Sigmoid colon (tissue), 7 donors: ENCODE data around the gene EBP. TPM values are rescaled to one million over a fixed set of nuclear protein-coding genes. Genes with fewer than 3 reads are reported as not detected.

Source experiments
- DNase-seq: peaks from one replicate; pipeline ENCODE4 v3.0.0-alpha.2; 2019
- H3K27ac ChIP-seq, 4 donors: fragments of 200-600 bp; sonication (generic); one replicate each; pipeline ENCODE4 v1.5.1; 2016 to 2019; ENCODE audit warnings: mild to moderate bottlenecking in 1 of 4
- H3K27me3 ChIP-seq, 3 donors: fragments of 200-600 bp; sonication (generic); one replicate each; pipeline ENCODE4 v1.5.1; 2019; ENCODE audit warnings: mild to moderate bottlenecking in 1 of 3
- H3K36me3 ChIP-seq, 4 donors: fragments of 200-600 bp; sonication (generic); one replicate each; pipeline ENCODE4 v1.5.1; 2016 to 2019
- H3K4me1 ChIP-seq, 4 donors: fragments of 200-600 bp; sonication (generic); one replicate each; pipeline ENCODE4 v1.5.1; 2017 to 2019
- H3K4me3 ChIP-seq, 4 donors: fragments of 200-600 bp; sonication (generic); one replicate each; pipeline ENCODE4 v1.5.1; 2017 to 2019; ENCODE audit warnings: mild to moderate bottlenecking in 2 of 4, moderate library complexity in 1 of 4
- H3K9me3 ChIP-seq, 4 donors: fragments of 200-600 bp in 3 of 4; sonication (generic) in 3 of 4; one replicate each; pipeline versions ENCODE4 v1.5.1 to v1.6.1; 2013 to 2019
- CTCF ChIP-seq, 4 experiments: fragments of 450-650 bp in 3 of 4; fragments of 200-600 bp in 1 of 4; IDR thresholded peaks; one replicate each; pipeline ENCODE4 v1.5.1; 2016 to 2019; ENCODE audit warnings: antibody characterized with exemption in 4 of 4, mild to moderate bottlenecking in 3 of 4, moderate library complexity in 2 of 4
- EP300 ChIP-seq, 4 donors: sonication (generic); formaldehyde crosslinking; IDR thresholded peaks; one replicate each; pipeline ENCODE4 v1.6.1; 2017; ENCODE audit warnings: antibody characterized with exemption in 4 of 4
- POLR2A ChIP-seq, 2 donors: fragments of 450-650 bp; IDR thresholded peaks; one replicate each; pipeline ENCODE4 v1.6.1; 2016; ENCODE audit warnings: antibody characterized with exemption in 2 of 2, mild to moderate bottlenecking in 2 of 2, moderate library complexity in 2 of 2
- POLR2AphosphoS5 ChIP-seq, 4 donors: sonication (generic); formaldehyde crosslinking; IDR thresholded peaks; one replicate each; pipeline ENCODE4 v1.6.1; 2017; ENCODE audit warnings: antibody characterized with exemption in 4 of 4
- WGBS, 2 donors: extraction: QIAGEN DNeasy Blood & Tissue Kit; methylation state at CpG; one replicate each; pipeline ENCODE4 v1.1.7; 2013; 5-methylcytosine and 5-hydroxymethylcytosine counted together
- intact Hi-C: fragments of 100-400 bp; cut with DNase I; formaldehyde crosslinking; loops from one replicate; pipeline ENCODE4 v1.15.1; 2023
- polyA plus RNA-seq, 3 donors: library from polyadenylated mRNA; stranded (reverse); fragments of 200-250 nt; gene quantifications; one replicate each; pipeline ENCODE4 v1.2.3, GENCODE V29; 2013
- total RNA-seq, 4 donors: library from RNA; depleted of rRNA; stranded (reverse); fragments of >200 nt; gene quantifications; one replicate each; pipeline ENCODE4 v1.1.0, GENCODE V29; 2016
- donor health status: healthy with polysubstance abuse.
- donor health status: Bipolar disorder and iron deficiency.
- donor health status: healthy.

Gene EBP
- total and polyA plus RNA-seq, 7 donors = 14.3 to 310 (median 25.3) TPM

GRCh38 chrX:48507246-48507645 is 14.4 kb upstream of the EBP start:
- 93 to 95% methylated on average over 5 of the region's 5 CpGs for WGBS, 2 donors
- Histone ChIP-seq H3K9me3 (no peaks in the 10 kb centered on the region), H3K4me3 (no peak overlapping the region), H3K27ac (no peak overlapping the region), H3K36me3 (no peaks in the 10 kb centered on the region), H3K27me3 (no peaks in the 10 kb centered on the region), H3K4me1 (peaks cover 0 to 14% (median 8%) of the 10 kb centered on the region in 4 donors)
- no peak for DNase-seq
- TF ChIP-seq POLR2AphosphoS5 (IDR thresholded peaks at IDR 0.05) = no peak
- TF ChIP-seq CTCF (IDR thresholded peaks at IDR 0.05) = no peak
- TF ChIP-seq POLR2A (IDR thresholded peaks at IDR 0.05) = no peak
- no peak for TF ChIP-seq EP300 (IDR thresholded peaks at IDR 0.05)
- intact Hi-C loops = no loop called here

GRCh38 chrX:48508400-48509244 is 13.0 kb upstream of the EBP start, which contains the start of gene PORCN:
Gene PORCN, plus strand, starts transcription at chrX:48508992. Its CDS starts 829 bp downstream, at chrX:48509821.
- Histone ChIP-seq H3K4me3 (peak within 1 kb of the TSS; percentile 62 to 83 (median 71)), H3K27me3 (no peaks in the 10 kb centered on the region), H3K4me1 (peaks cover 0 to 14% (median 8%) of the 10 kb centered on the region in 4 donors), H3K27ac (peak within 1 kb of the TSS; percentile 76 to 83 (median 82)), H3K9me3 (no peaks in the 10 kb centered on the region), H3K36me3 (no peaks in the 10 kb centered on the region)
- WGBS, 2 donors = 0 to 1% methylated on average over 65 of the region's 65 CpGs
- DNase-seq = peak; percentile 91
- intact Hi-C loops = loop anchor here (2.0 kb wide), 1 partner anchor 32 kb away; the partner anchor contains the start of gene FTSJ1
- TF ChIP-seq POLR2A (IDR thresholded peaks at IDR 0.05) (peak; percentile 41 to 44), CTCF (IDR thresholded peaks at IDR 0.05) (no peak), EP300 (IDR thresholded peaks at IDR 0.05) (no peak), POLR2AphosphoS5 (IDR thresholded peaks at IDR 0.05) (peak; percentile 56 to 80 (median 71))

GRCh38 chrX:48509245-48509590 is 12.4 kb upstream of the EBP start:
- Histone ChIP-seq H3K27me3 (no peaks in the 10 kb centered on the region), H3K9me3 (no peaks in the 10 kb centered on the region), H3K4me1 (peaks cover 0 to 14% (median 8%) of the 10 kb centered on the region in 4 donors), H3K4me3 (peak overlapping the region; percentile 62 to 83 (median 71)), H3K27ac (peak overlapping the region; percentile 76 to 83 (median 82)), H3K36me3 (no peaks in the 10 kb centered on the region)
- TF ChIP-seq POLR2AphosphoS5 (IDR thresholded peaks at IDR 0.05) (no peak), EP300 (IDR thresholded peaks at IDR 0.05) (no peak), POLR2A (IDR thresholded peaks at IDR 0.05) (no peak), CTCF (IDR thresholded peaks at IDR 0.05) (no peak)
- intact Hi-C loops = loop anchor here (2.0 kb wide), 1 partner anchor 32 kb away; the partner anchor contains the start of gene FTSJ1
- DNase-seq = no peak
- 3 to 4% methylated on average over 16 of the region's 16 CpGs for WGBS, 2 donors

GRCh38 chrX:48509619-48510018 is 12.0 kb upstream of the EBP start:
- 76 to 78% methylated on average over 11 of the region's 11 CpGs for WGBS, 2 donors
- Histone ChIP-seq H3K4me1 (peaks cover 0 to 14% (median 8%) of the 10 kb centered on the region in 4 donors), H3K27me3 (no peaks in the 10 kb centered on the region), H3K9me3 (no peaks in the 10 kb centered on the region), H3K36me3 (no peaks in the 10 kb centered on the region), H3K27ac (peak overlapping the region in 1 of 4 donors; percentile 83), H3K4me3 (peak overlapping the region; percentile 62 to 83 (median 71))
- TF ChIP-seq POLR2AphosphoS5 (IDR thresholded peaks at IDR 0.05) = no peak
- no peak for TF ChIP-seq EP300 (IDR thresholded peaks at IDR 0.05)
- no peak for TF ChIP-seq POLR2A (IDR thresholded peaks at IDR 0.05)
- no peak for TF ChIP-seq CTCF (IDR thresholded peaks at IDR 0.05)
- intact Hi-C loops = loop anchor here (2.0 kb wide), 1 partner anchor 33 kb away; the partner anchor contains the start of gene FTSJ1
- no peak for DNase-seq
